Activated naive CD8-positive, alpha-beta T cell treated with anti-CD3 and anti-CD28 coated beads, Interleukin-2, amount 10 ng/mL, durations not matched to agents 7 days and 5 days (primary cell): ENCODE data around the gene PLCB4. TPM values are rescaled to one million over a fixed set of nuclear protein-coding genes. Genes with fewer than 3 reads are reported as not detected.

Experiments
- ATAC-seq: fragments of 150-1000 bp; cut with Tn5 transposase; one replicate; pipeline ENCODE4 v1.10.0; 2021; ENCODE audit warnings: low read depth, moderate library complexity
- POLR2A ChIA-PET: fragments of 350-600 bp; sonication (Branson Sonifier 250); formaldehyde crosslinking; loops from one replicate; lab custom pipeline; 2021; ENCODE audit warnings: antibody characterized with exemption; lab: Charles Lee
- DNase-seq: peaks from one replicate; pipeline ENCODE4 v3.0.0; 2021
- H3K27ac Mint-ChIP-seq: one replicate; pipeline ENCODE4 v1.8.0; 2022; ENCODE audit warnings: mild to moderate bottlenecking, mixed read lengths
- H3K27me3 Mint-ChIP-seq: one replicate; pipeline ENCODE4 v1.8.0; 2022; ENCODE audit warnings: mild to moderate bottlenecking, moderate library complexity, mixed read lengths
- H3K36me3 Mint-ChIP-seq: one replicate; pipeline ENCODE4 v1.8.0; 2021; ENCODE audit warnings: mild to moderate bottlenecking, mixed read lengths
- H3K4me1 Mint-ChIP-seq: one replicate; pipeline ENCODE4 v1.8.0; 2021; ENCODE audit warnings: mixed read lengths
- H3K4me3 Mint-ChIP-seq: one replicate; pipeline ENCODE4 v1.8.0; 2022; ENCODE audit warnings: mild to moderate bottlenecking, moderate library complexity, mixed read lengths
- H3K9me3 Mint-ChIP-seq: one replicate; pipeline ENCODE4 v1.8.0; 2021; ENCODE audit warnings: mixed read lengths
- total RNA-seq, 2 experiments: library from RNA; stranded (reverse); gene quantifications; one replicate each; pipeline ENCODE4 v1.2.3, GENCODE V29; 2021

PLCB4 gene
- total RNA-seq, 2 experiments from 2014 or later: not detected

GRCh38 chr20:9500121-9500520, 431.2 kb downstream of the PLCB4 start:
- no peaks in the 10 kb centered on the region for H3K27me3 Mint-ChIP-seq
- H3K36me3 Mint-ChIP-seq: no peaks in the 10 kb centered on the region
- H3K9me3 Mint-ChIP-seq: peaks cover 3% of the 10 kb centered on the region

GRCh38 chr20:9501473-9501872, 432.6 kb downstream of the PLCB4 start:
- no peaks in the 10 kb centered on the region for H3K9me3 Mint-ChIP-seq
- DNase-seq: no peak
- H3K27me3 Mint-ChIP-seq: peaks cover 2% of the 10 kb centered on the region
- H3K27ac Mint-ChIP-seq: no peak overlapping the region
- no peak for ATAC-seq
- no peaks in the 10 kb centered on the region for H3K36me3 Mint-ChIP-seq
- no peaks in the 10 kb centered on the region for H3K4me1 Mint-ChIP-seq
- no peak overlapping the region for H3K4me3 Mint-ChIP-seq
- POLR2A ChIA-PET: no interaction called here

More at GRCh38 chr20:9500121-9500520, 431.2 kb downstream of the PLCB4 start:
- no peak for ATAC-seq
- Mint-ChIP-seq H3K4me3 (no peak overlapping the region), H3K27ac (no peak overlapping the region), H3K4me1 (no peaks in the 10 kb centered on the region)
- no peak for DNase-seq
- POLR2A ChIA-PET: no interaction called here

GRCh38 chr20:9503526-9504245, 434.8 kb downstream of the PLCB4 start:
- Mint-ChIP-seq H3K4me3 (no peak overlapping the region), H3K27ac (no peak overlapping the region), H3K27me3 (peaks cover 22% of the 10 kb centered on the region), H3K4me1 (no peaks in the 10 kb centered on the region), H3K9me3 (no peaks in the 10 kb centered on the region), H3K36me3 (no peaks in the 10 kb centered on the region)
- POLR2A ChIA-PET: no interaction called here
- ATAC-seq (no peak), DNase-seq (no peak)

GRCh38 chr20:9506280-9506821, 437.5 kb downstream of the PLCB4 start:
- no peak overlapping the region for H3K4me3 Mint-ChIP-seq
- DNase-seq (no peak), ATAC-seq (no peak)
- H3K36me3 Mint-ChIP-seq: peaks cover 1% of the 10 kb centered on the region
- no peaks in the 10 kb centered on the region for H3K4me1 Mint-ChIP-seq
- H3K9me3 Mint-ChIP-seq: no peaks in the 10 kb centered on the region
- H3K27ac Mint-ChIP-seq: no peak overlapping the region
- POLR2A ChIA-PET: no interaction called here
- H3K27me3 Mint-ChIP-seq: peaks cover 44% of the 10 kb centered on the region

GRCh38 chr20:9506964-9507369, 438.1 kb downstream of the PLCB4 start:
- Mint-ChIP-seq H3K9me3 (no peaks in the 10 kb centered on the region), H3K4me3 (no peak overlapping the region), H3K27ac (no peak overlapping the region), H3K4me1 (no peaks in the 10 kb centered on the region), H3K27me3 (peaks cover 49% of the 10 kb centered on the region), H3K36me3 (peaks cover 1% of the 10 kb centered on the region)
- ATAC-seq: no peak
- POLR2A ChIA-PET: no interaction called here
- no peak for DNase-seq

GRCh38 chr20:9507544-9508239, 438.8 kb downstream of the PLCB4 start:
- DNase-seq (no peak), ATAC-seq (no peak)
- POLR2A ChIA-PET: no interaction called here
- Mint-ChIP-seq H3K4me3 (no peak overlapping the region), H3K27ac (no peak overlapping the region), H3K36me3 (peaks cover 1% of the 10 kb centered on the region), H3K9me3 (no peaks in the 10 kb centered on the region), H3K27me3 (peaks cover 55% of the 10 kb centered on the region), H3K4me1 (no peaks in the 10 kb centered on the region)

GRCh38 chr20:9508240-9508661, 439.4 kb downstream of the PLCB4 start:
- Mint-ChIP-seq H3K4me3 (no peak overlapping the region), H3K4me1 (no peaks in the 10 kb centered on the region), H3K27ac (no peak overlapping the region), H3K27me3 (peaks cover 59% of the 10 kb centered on the region), H3K9me3 (no peaks in the 10 kb centered on the region), H3K36me3 (peaks cover 1% of the 10 kb centered on the region)
- POLR2A ChIA-PET: no interaction called here
- ATAC-seq (no peak), DNase-seq (no peak)

- ATAC-seq: no peak
- Mint-ChIP-seq H3K9me3 (no peaks in the 10 kb centered on the region), H3K27me3 (peaks cover 62% of the 10 kb centered on the region), H3K27ac (no peak overlapping the region), H3K36me3 (peaks cover 1% of the 10 kb centered on the region), H3K4me3 (no peak overlapping the region), H3K4me1 (no peaks in the 10 kb centered on the region)
- no peak for DNase-seq
- POLR2A ChIA-PET: no interaction called here
Measured at GRCh38 chr20:9508696-9509178, 439.9 kb downstream of the PLCB4 start.

GRCh38 chr20:9509246-9509645, 440.4 kb downstream of the PLCB4 start:
- no peaks in the 10 kb centered on the region for H3K9me3 Mint-ChIP-seq
- H3K4me1 Mint-ChIP-seq: no peaks in the 10 kb centered on the region
- POLR2A ChIA-PET: no interaction called here
- no peak overlapping the region for H3K4me3 Mint-ChIP-seq
- ATAC-seq (no peak), DNase-seq (no peak)
- peaks cover 1% of the 10 kb centered on the region for H3K36me3 Mint-ChIP-seq
- no peak overlapping the region for H3K27ac Mint-ChIP-seq
- H3K27me3 Mint-ChIP-seq: peaks cover 67% of the 10 kb centered on the region

- Mint-ChIP-seq H3K4me3 (no peak overlapping the region), H3K27me3 (peaks cover 81% of the 10 kb centered on the region), H3K27ac (no peak overlapping the region), H3K36me3 (peaks cover 1% of the 10 kb centered on the region), H3K4me1 (no peaks in the 10 kb centered on the region), H3K9me3 (no peaks in the 10 kb centered on the region)
- POLR2A ChIA-PET: no interaction called here
- ATAC-seq (no peak), DNase-seq (no peak)
Measured at GRCh38 chr20:9510911-9511310, 442.0 kb downstream of the PLCB4 start.

GRCh38 chr20:9514072-9514460, 445.2 kb downstream of the PLCB4 start:
- Mint-ChIP-seq H3K4me1 (peaks cover 3% of the 10 kb centered on the region), H3K36me3 (peaks cover 3% of the 10 kb centered on the region), H3K27ac (no peak overlapping the region), H3K4me3 (no peak overlapping the region), H3K27me3 (peaks cover 80% of the 10 kb centered on the region), H3K9me3 (no peaks in the 10 kb centered on the region)
- no peak for DNase-seq
- ATAC-seq: no peak
- POLR2A ChIA-PET: no interaction called here

- ATAC-seq (no peak), DNase-seq (no peak)
- POLR2A ChIA-PET: no interaction called here
- Mint-ChIP-seq H3K9me3 (no peaks in the 10 kb centered on the region), H3K27me3 (peaks cover 74% of the 10 kb centered on the region), H3K27ac (no peak within 1 kb of the TSS), H3K4me1 (peaks cover 3% of the 10 kb centered on the region), H3K4me3 (no peak within 1 kb of the TSS), H3K36me3 (peaks cover 2% of the 10 kb centered on the region)
Measured at GRCh38 chr20:9514461-9515213, 445.8 kb downstream of the PLCB4 start, which contains the start of gene LAMP5. TSS of gene LAMP5 (plus strand) at chr20:9514590. CDS start at chr20:9514853, 263 bp downstream.

- POLR2A ChIA-PET: no interaction called here
- Mint-ChIP-seq H3K27ac (no peak overlapping the region), H3K9me3 (no peaks in the 10 kb centered on the region), H3K27me3 (peaks cover 69% of the 10 kb centered on the region), H3K4me3 (no peak overlapping the region), H3K36me3 (peaks cover 2% of the 10 kb centered on the region), H3K4me1 (peaks cover 3% of the 10 kb centered on the region)
- ATAC-seq (no peak), DNase-seq (no peak)
Measured at GRCh38 chr20:9515214-9515585, 446.3 kb downstream of the PLCB4 start.
